HTR-8/SVneo (cell line): ENCODE measurements around the gene KLK14.

Experiments
- DNase-seq: peaks from one replicate; pipeline ENCODE4 v3.0.0; 2011; ENCODE audit warnings: low spot score, mixed read lengths; ENCODE audit not compliant: insufficient read length
- FAIRE-seq: peaks from 2 replicates; lab custom pipeline; 2011; peaks lifted over from hg19 to GRCh38; lab: Jason Lieb, UNC

KLK14 gene

DNA sequence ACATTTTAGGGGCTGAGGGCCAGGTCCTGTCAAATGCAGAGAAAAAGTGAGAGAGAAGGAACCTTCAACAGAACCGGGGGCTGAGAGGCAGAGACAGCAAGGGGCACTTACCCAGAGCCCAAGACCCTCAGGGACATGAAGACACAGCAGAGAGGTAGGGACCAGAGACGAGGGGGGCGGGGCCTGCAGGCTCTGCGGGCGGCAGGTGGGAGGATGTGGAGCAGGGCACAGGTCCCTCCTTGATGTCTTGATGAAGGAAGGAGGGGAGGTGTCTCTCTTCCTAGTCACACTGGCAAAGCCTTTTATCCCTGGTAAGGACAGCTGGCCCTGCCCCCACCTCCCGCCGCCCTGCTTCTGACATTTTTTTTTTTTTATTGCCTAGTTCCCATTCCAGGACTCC is at the start of gene KLK14:
Gene KLK14, minus strand, starts transcription at position 277 of the 400 bp plus-strand sequence. Its CDS starts 273 bp downstream, at position 4.
- FAIRE-seq, result no peak
- DNase-seq, result no peak

DNA sequence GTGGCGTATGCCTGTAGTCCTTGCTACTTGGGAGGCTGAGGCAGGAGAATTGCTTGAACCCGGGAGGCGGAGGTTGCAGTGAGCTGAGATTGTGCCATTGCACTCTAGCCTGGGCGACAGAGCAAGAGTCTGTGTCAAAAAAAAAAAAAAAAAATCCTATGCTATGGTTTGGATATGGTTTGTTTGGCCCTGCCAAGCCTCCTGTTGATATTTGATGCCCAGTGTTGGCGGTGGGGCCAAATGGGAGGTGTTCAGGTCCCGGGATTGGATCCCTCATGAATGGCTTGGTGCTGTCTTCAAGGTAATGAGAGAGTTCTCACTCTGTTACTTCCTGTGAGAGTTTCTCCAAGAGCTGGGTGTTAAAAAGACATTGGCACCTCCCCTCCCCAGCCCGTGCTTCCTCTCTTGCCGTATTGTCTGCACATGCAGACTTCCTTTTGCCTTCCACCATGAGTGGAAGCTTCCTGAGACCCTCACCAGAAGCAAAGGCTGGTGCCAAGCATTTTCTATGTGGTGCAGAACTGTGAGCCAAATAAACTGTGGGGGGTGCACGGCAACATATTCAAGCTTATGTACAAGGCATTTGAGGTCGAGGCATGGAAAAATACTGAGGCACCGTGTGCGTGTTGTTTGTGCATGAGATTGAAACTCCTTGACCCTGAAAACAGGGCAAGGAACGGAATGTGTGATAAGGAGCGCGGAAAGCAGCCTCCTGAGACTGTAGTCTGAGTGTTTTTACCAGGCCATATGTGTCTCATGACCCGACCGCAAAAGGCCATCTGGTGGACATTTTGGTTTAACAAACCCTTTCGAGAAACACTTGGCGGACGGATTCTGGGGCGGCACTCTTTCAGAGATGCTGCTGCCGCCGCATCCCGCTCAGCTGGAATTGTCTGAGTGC is 49.3 kb upstream of the KLK14 start:
- no peak for DNase-seq
- no peak for FAIRE-seq

- FAIRE-seq, result no peak
- DNase-seq, result no peak
Measured at GRCh38 chr19:51129716-51130115, 47.0 kb upstream of the KLK14 start.

- FAIRE-seq, result no peak
Measured at GRCh38 chr19:51128227-51128626, 45.5 kb upstream of the KLK14 start.

DNA sequence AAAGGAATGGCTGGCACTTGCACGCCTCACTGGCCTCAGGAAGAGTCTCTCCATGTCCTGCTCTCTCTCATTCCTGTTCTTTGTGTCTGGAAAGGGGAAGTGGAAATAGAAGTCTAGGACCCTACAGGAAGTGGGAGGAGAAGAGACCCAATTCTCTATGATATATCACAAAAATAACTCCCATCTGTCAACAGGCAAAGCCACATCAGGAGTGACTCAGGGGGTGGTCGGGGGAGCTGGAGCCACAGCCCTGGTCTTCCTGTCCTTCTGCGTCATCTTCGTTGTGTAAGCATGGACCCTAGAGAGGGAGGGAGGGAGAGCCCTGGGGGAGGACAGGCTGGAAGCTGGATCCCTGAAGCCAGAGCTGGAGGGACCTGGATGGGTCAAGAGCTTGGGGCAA is 45.1 kb upstream of the KLK14 start:
- FAIRE-seq (no peak), DNase-seq (peak; percentile 32)

More at GRCh38 chr19:51128227-51128626, 45.5 kb upstream of the KLK14 start:
- DNase-seq, result no peak

DNA sequence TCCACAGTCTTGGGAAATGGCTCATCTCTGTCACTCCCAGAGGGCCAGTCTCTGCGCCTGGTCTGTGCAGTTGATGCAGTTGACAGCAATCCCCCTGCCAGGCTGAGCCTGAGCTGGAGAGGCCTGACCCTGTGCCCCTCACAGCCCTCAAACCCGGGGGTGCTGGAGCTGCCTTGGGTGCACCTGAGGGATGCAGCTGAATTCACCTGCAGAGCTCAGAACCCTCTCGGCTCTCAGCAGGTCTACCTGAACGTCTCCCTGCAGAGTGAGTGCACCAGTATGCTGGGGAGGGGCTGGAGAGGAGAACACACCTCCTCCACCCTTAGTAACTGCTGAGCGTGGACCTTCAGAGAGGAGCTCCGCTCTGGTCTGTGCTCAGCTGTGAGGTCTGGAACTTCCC is 44.3 kb upstream of the KLK14 start:
- FAIRE-seq (no peak), DNase-seq (no peak)

GRCh38 chr19:51125421-51126075 is 42.9 kb upstream of the KLK14 start:
- FAIRE-seq (no peak), DNase-seq (no peak)

- DNase-seq, result no peak
- no peak for FAIRE-seq
Measured at GRCh38 chr19:51124729-51125128, 42.0 kb upstream of the KLK14 start, which contains the start of gene SIGLEC9. SIGLEC9 (plus strand) TSS chr19:51124906; CDS start chr19:51124975, 69 bp downstream.

- DNase-seq (no peak), FAIRE-seq (no peak)
Measured at GRCh38 chr19:51124216-51124615, 41.5 kb upstream of the KLK14 start.

- FAIRE-seq (no peak), DNase-seq (no peak)
Measured at GRCh38 chr19:51123802-51124201, 41.1 kb upstream of the KLK14 start.

DNA sequence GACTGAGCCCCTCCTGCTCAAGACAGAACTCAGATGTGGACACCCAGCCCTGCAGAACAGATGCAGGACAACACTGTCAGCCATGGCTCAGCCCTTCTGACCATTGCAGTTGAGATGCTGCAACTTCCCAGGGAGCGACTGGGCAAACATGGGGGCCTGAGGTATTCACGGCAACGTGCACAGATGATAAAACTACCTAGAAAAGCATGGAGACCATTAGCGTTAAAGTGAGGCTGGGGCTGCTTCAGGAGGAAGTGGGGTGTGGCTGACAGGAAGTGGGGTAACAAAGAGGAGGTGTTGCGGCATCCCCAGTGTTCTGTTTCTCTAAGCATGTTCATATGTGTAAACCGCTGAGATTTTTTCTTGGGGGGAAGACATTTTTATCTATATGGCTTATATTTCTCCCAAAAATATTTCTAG is 40.7 kb upstream of the KLK14 start:
- FAIRE-seq (no peak), DNase-seq (no peak)

- DNase-seq, result no peak
- no peak for FAIRE-seq
Measured at GRCh38 chr19:51122112-51122981, 39.7 kb upstream of the KLK14 start.

DNA sequence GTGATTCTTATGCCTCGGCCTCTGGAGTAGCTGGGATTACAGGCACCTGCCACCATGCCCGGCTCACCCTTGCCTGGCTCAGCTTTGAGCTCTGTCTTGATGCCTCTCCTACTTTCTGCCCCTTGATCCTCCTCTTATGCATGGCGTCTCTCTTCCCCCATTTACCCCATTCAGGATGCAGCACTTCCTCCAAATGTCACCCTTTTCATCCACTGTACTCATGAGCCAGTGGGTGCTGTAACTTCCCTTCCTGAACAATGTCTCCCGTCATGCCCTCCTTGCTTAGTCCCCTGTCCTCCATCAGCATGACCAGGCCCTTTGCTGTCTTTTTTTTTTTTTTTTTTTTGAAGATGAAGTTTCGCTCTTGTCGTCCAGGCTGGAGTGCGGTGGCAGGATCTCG is 38.6 kb upstream of the KLK14 start:
- DNase-seq (no peak), FAIRE-seq (no peak)

DNA sequence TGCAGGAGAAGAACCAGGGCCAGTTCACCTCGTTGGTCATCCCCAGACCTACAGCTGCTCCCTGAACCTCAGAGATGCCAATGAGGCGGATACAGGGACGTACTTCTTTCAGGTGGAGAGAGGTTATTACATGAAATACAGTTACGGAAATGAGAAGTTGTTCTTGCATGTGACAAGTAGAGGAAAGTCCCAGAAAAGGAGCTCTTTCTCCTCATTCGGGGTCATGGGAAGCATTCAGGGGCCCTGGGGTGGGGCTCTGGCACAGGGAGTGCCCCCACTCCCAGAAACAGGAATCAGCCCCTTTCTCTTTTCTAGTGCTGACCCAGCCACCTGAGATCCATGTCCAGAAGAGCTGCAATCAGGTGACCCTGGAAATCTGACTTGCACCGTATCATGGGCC is 37.5 kb upstream of the KLK14 start:
- DNase-seq (no peak), FAIRE-seq (no peak)

- no peak for FAIRE-seq
Measured at GRCh38 chr19:51119611-51120010, 36.9 kb upstream of the KLK14 start.

GRCh38 chr19:51119101-51119500 is 36.4 kb upstream of the KLK14 start:
- FAIRE-seq (no peak), DNase-seq (no peak)

More at GRCh38 chr19:51119611-51120010, 36.9 kb upstream of the KLK14 start:
- DNase-seq, result no peak

- DNase-seq, result no peak
- no peak for FAIRE-seq
Measured at GRCh38 chr19:51116736-51117286, 34.1 kb upstream of the KLK14 start.

GRCh38 chr19:51114087-51114729 is 31.5 kb upstream of the KLK14 start:
- DNase-seq (no peak), FAIRE-seq (no peak)

- FAIRE-seq, result no peak
Measured at GRCh38 chr19:51111606-51112005, 28.9 kb upstream of the KLK14 start.

DNA sequence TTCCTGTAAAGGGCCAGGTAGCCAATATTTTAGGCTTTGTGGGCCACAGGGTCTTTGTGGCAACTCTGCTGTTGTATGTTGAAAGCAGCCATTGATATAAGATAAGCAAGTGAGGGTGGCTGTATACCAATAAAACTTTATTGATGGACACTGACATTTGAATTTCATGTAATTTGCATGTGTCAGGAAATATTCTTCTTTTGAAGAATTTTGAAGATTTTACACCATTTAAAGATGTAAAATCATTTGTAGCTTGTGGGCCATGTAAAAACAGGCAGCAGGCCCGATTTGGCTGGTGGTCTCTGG is 27.9 kb upstream of the KLK14 start:
- no peak for DNase-seq
- FAIRE-seq, result no peak

More at GRCh38 chr19:51111606-51112005, 28.9 kb upstream of the KLK14 start:
- no peak for DNase-seq
